Transverse colon (tissue), 4 donors: ENCODE measurements around the gene PLCXD1. TPM values are rescaled to one million over a fixed set of nuclear protein-coding genes. Genes with fewer than 3 reads are reported as not detected.
"Not testable (repeated sequence)": the region's sequence is repeated elsewhere in the genome, so short reads cannot be mapped to it uniquely, and the experiment has no call there.

Experiments
- DNase-seq: peaks from one replicate; pipeline ENCODE4 v3.0.0-alpha.2; 2019
- H3K27ac ChIP-seq, 4 donors: fragments of 200-600 bp; sonication (generic); 2 replicates each; pipeline ENCODE4 v1.5.1; 2016 to 2018; ENCODE audit warnings: inconsistent platforms in 4 of 4
- H3K27me3 ChIP-seq: fragments of 200-600 bp; sonication (generic); 2 replicates; pipeline ENCODE4 v1.5.1; 2017; ENCODE audit warnings: inconsistent platforms
- H3K36me3 ChIP-seq, 4 donors: fragments of 200-600 bp; sonication (generic); 2 replicates each; pipeline ENCODE4 v1.5.1; 2017 to 2019; ENCODE audit warnings: inconsistent platforms in 4 of 4
- H3K4me1 ChIP-seq, 4 donors: fragments of 200-600 bp; sonication (generic); 2 replicates each; pipeline ENCODE4 v1.5.1; 2017 to 2020; ENCODE audit warnings: inconsistent platforms in 4 of 4
- H3K4me3 ChIP-seq, 4 donors: fragments of 200-600 bp; sonication (generic); 1 replicate in 1 of 4; 2 replicates in 3 of 4; pipeline versions ENCODE4 v1.5.1 to v1.6.1; 2017 to 2019; ENCODE audit warnings: inconsistent platforms in 4 of 4
- H3K9me3 ChIP-seq, 2 donors: fragments of 200-600 bp; sonication (generic); 2 replicates each; pipeline ENCODE4 v1.5.1; 2017 to 2019; ENCODE audit warnings: inconsistent platforms in 2 of 2
- EP300 ChIP-seq: sonication (generic); formaldehyde crosslinking; IDR thresholded peaks from one replicate; pipeline ENCODE4 v1.6.1; 2017; ENCODE audit warnings: antibody characterized with exemption, low read depth
- POLR2A ChIP-seq: fragments of 450-650 bp; IDR thresholded peaks from one replicate; pipeline ENCODE4 v1.6.1; 2016; ENCODE audit warnings: antibody characterized with exemption, mild to moderate bottlenecking, moderate library complexity
- POLR2AphosphoS5 ChIP-seq, 3 donors: sonication (generic); formaldehyde crosslinking; IDR thresholded peaks; one replicate each; pipeline ENCODE4 v1.6.1; 2016; ENCODE audit warnings: antibody characterized with exemption in 3 of 3
- WGBS, 2 donors: methylation state at CpG; one replicate each; pipeline ENCODE4 v1.1.5; 2018; ENCODE audit warnings: low coverage in 1 of 2; 5-methylcytosine and 5-hydroxymethylcytosine counted together
- in situ Hi-C, 4 donors: fragments of 200-750 bp; cut with MboI; loops; one replicate each; pipeline versions ENCODE4 v1.15.0 to v1.15.1; 2017; ENCODE audit warnings: low sequenced_read_pairs in 3 of 4, low pct_ligation_motif_present in 1 of 4, low pct_unique_long_range_greater_than_20kb in 1 of 4
- intact Hi-C: fragments of 100-400 bp; cut with DNase I; formaldehyde crosslinking; loops from one replicate; pipeline ENCODE4 v1.15.1; 2023; ENCODE audit warnings: low total_unique reads
- total RNA-seq, 4 donors: library from RNA; depleted of rRNA; stranded (reverse); fragments of >200 nt; gene quantifications; one replicate each; pipeline ENCODE4 v1.1.0, GENCODE V29; 2016
- TF ChIP-seq, protein P1 (sequence below), 5 experiments: fragments of 200-600 bp in 3 of 5; fragments of 450-650 bp in 2 of 5; sonication (generic) in 3 of 5; IDR thresholded peaks; 1 replicate in 2 of 5; 2 replicates in 3 of 5; pipeline ENCODE4 v1.5.1; 2016 to 2017; ENCODE audit warnings: antibody characterized with exemption in 5 of 5, inconsistent platforms in 3 of 5, mild to moderate bottlenecking in 2 of 5, moderate library complexity in 1 of 5

The PLCXD1 gene
- total RNA-seq, 4 donors from 2014 or later = 3.8 to 21.3 (median 13.8) TPM

DNA sequence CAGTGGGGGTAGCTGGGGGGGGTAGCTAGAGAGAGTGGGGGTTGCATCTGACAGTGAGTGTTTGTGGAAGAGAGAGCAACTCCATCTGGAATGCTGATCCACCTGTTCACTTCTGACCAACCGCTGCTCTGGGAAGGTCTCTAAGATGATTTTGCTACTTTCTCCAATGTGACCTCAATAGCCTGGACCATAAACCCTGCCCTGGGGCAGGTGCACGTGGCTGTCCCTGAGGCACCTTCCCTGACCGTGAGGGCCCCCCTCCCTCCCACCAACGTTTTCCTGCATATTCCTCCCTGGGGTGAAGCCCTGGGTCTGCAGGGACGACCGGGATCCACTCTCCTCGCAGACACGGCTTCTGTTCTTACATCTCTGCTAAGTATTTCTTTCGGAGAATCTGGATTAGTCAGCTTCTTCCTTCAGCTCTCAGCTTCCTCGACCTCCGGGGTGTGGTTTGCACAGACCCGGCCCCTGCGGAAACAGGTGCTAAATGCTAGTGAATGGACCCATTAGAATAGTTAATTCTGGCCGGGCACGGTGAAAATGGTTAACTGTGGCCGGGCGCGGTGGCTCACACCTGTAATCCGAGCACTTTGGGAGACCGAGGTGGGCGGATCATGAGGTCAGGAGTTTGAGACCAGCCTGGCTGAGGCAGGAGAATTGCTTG is 21.4 kb upstream of the PLCXD1 start:
- in situ Hi-C loops = no loop called here
- Histone ChIP-seq H3K27ac (no peak overlapping the region), H3K9me3 (no peaks in the 10 kb centered on the region), H3K36me3 (no peaks in the 10 kb centered on the region), H3K4me3 (no peak overlapping the region), H3K27me3 (peaks cover 3% of the 10 kb centered on the region), H3K4me1 (peaks cover 0 to 11% (median 3%) of the 10 kb centered on the region in 4 donors)
- no peak for DNase-seq
- TF ChIP-seq EP300 (no peak), POLR2AphosphoS5 (IDR thresholded peaks at IDR 0.05) (no peak), POLR2A (no peak)
- WGBS, 2 donors = 52 to 60% methylated on average over 17 to 21 of the region's 21 CpGs
- intact Hi-C loops = no loop called here

DNA sequence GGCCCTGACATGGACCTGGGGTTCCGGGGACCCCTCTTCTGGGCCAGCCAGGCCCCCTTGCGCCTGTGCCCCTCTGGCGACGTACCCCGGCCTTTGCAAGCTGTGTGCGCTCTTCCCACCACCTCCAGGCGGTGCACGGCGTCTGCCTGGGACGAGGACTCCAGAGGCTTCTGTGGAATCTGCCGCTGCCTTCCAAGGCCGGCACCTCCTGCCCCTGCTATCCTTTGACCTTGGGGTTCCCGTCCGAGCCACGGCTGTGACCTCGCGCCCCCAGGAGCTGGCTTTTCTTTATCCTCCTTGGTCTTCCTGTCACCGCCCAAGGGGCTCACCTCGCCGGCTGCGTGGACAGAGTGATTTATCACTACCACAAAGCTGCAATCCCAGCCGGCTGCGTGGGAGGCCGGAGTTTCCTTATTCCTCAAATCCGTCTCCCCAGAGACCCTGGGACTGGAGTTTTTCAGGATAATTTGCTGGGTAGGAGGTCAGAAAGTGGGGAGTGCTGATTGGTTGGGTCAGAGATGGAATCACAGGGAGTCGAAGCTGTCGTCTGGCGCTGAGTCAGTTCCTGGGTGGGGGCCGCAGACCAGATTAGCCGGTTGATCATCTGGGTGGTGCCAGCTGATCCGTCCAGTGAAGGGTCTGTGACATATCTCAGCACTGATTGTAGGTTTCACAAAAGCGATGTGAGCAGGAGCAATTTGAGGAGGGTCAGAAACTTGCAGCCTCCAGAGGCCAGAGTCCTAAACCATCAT is 19.8 kb upstream of the PLCXD1 start:
- intact Hi-C loops = no loop called here
- no peak for DNase-seq
- Histone ChIP-seq H3K4me3 (no peak overlapping the region), H3K27me3 (peaks cover 3% of the 10 kb centered on the region), H3K9me3 (no peaks in the 10 kb centered on the region), H3K27ac (no peak overlapping the region), H3K36me3 (no peaks in the 10 kb centered on the region), H3K4me1 (peaks cover 0 to 13% (median 3%) of the 10 kb centered on the region in 4 donors)
- TF ChIP-seq POLR2AphosphoS5 (IDR thresholded peaks at IDR 0.05) (no peak), POLR2A (no peak), EP300 (no peak)
- TF ChIP-seq, protein P1, sequence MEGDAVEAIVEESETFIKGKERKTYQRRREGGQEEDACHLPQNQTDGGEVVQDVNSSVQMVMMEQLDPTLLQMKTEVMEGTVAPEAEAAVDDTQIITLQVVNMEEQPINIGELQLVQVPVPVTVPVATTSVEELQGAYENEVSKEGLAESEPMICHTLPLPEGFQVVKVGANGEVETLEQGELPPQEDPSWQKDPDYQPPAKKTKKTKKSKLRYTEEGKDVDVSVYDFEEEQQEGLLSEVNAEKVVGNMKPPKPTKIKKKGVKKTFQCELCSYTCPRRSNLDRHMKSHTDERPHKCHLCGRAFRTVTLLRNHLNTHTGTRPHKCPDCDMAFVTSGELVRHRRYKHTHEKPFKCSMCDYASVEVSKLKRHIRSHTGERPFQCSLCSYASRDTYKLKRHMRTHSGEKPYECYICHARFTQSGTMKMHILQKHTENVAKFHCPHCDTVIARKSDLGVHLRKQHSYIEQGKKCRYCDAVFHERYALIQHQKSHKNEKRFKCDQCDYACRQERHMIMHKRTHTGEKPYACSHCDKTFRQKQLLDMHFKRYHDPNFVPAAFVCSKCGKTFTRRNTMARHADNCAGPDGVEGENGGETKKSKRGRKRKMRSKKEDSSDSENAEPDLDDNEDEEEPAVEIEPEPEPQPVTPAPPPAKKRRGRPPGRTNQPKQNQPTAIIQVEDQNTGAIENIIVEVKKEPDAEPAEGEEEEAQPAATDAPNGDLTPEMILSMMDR (IDR thresholded peaks at IDR 0.05) = no peak
- in situ Hi-C loops = no loop called here
- WGBS, 2 donors = 67 to 86% methylated on average over 7 to 31 of the region's 32 CpGs

DNA sequence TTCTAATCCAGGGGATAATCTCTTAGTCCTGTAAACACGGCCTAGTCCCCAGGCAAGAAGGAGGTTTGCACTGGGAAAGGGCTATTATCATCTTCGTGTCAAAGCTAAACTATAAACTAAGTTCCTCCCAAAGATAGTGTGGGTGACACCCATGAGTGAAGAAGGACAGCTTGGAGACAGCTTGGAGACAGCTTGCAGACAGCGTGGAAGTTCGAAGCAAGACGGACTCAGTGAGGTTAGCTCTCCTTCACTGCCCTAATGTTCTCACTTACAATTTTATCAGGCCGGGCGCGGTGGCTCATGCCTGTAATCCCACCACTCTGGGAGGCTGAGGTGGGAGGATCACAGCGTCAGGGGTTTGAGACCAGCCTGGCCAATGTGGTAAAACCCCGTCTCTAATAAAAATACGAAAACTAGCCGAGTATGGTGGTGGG is 19.2 kb upstream of the PLCXD1 start:
- Histone ChIP-seq H3K27ac (no peak overlapping the region), H3K4me3 (no peak overlapping the region), H3K9me3 (no peaks in the 10 kb centered on the region), H3K27me3 (peaks cover 3% of the 10 kb centered on the region), H3K36me3 (no peaks in the 10 kb centered on the region), H3K4me1 (peaks cover 0 to 13% (median 3%) of the 10 kb centered on the region in 4 donors)
- 72% methylated on average over 12 of the region's 12 CpGs; no CpG with 5 or more reads in 1 of the 2 donors for WGBS, 2 donors
- intact Hi-C loops = no loop called here
- in situ Hi-C loops = no loop called here
- no peak for DNase-seq
- TF ChIP-seq EP300 (no peak), POLR2AphosphoS5 (IDR thresholded peaks at IDR 0.05) (no peak), POLR2A (no peak)
- TF ChIP-seq, protein P1 (IDR thresholded peaks at IDR 0.05) = no peak

DNA sequence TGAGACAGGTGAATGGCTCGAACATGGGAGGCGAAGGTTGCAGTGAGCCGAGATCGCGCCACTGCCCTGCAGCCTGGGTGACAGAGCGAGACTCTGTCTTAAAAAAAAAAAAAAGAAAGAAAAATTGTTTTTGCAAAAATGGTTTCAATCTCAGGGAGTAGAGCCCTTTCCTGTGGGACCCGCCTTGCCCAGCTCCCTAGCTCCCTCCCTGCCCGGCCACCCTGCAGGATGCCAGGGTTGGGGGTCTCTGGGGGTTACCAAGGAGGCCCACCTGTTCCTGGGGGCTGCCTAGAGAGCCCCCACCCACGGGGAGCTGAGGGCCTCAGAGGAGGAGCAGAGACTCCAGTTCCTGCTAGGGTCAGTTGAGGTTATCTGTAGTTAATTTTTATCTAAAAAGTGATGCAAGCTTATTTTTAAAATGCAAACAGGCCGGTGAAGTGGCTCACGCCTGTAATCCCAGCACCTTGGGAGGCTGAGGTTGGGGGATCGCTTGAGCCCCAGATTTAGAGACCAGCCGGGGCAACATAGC is 18.7 kb upstream of the PLCXD1 start:
- TF ChIP-seq POLR2A (no peak), EP300 (no peak), POLR2AphosphoS5 (IDR thresholded peaks at IDR 0.05) (no peak)
- TF ChIP-seq, protein P1 (IDR thresholded peaks at IDR 0.05) = no peak
- in situ Hi-C loops = no loop called here
- WGBS, 2 donors = 33 to 55% methylated on average over 5 to 13 of the region's 13 CpGs
- Histone ChIP-seq H3K9me3 (no peaks in the 10 kb centered on the region), H3K27ac (no peak overlapping the region), H3K36me3 (no peaks in the 10 kb centered on the region), H3K4me3 (no peak overlapping the region), H3K27me3 (peaks cover 3% of the 10 kb centered on the region), H3K4me1 (peaks cover 0 to 13% (median 3%) of the 10 kb centered on the region in 4 donors)
- DNase-seq = no peak
- intact Hi-C loops = no loop called here

DNA sequence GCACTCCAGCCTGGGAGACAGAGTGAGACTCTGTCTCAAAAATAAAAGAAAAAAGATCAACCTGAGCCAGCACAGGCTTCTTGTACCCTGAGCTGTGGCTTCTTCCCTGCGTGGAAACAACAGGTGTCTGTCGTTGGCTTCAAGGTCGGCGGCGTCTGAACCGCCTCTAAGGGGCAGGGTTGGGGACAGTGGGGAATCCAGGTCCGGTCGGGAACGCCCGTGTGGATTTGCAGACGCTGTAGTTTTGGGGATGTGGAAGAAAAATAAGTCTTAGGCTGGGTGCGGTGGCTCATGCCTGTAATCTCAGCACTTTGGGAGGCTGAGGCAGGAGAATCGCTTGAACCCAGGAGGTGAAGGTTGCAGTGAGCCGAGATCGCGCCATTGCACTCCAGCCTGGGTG is 17.2 kb upstream of the PLCXD1 start:
- intact Hi-C loops, H3K36me3 ChIP-seq, H3K27ac ChIP-seq, DNase-seq, H3K4me3 ChIP-seq, H3K27me3 ChIP-seq, in situ Hi-C loops, H3K9me3 ChIP-seq: not testable (repeated sequence)
- 71 to 88% methylated on average over 7 to 16 of the region's 16 CpGs for WGBS, 2 donors
- peaks cover 0 to 13% (median 3%) of the 10 kb centered on the region in 4 donors for H3K4me1 ChIP-seq
